Neural progenitor cell (in vitro differentiated cells): ENCODE measurements around the gene LARGE1. TPM values are rescaled to one million over a fixed set of nuclear protein-coding genes. Genes with fewer than 3 reads are reported as not detected.

Experiments
- DNase-seq: peaks from one replicate; pipeline ENCODE4 v3.0.0-alpha.2; 2016; ENCODE audit warnings: low spot score
- H2AFZ ChIP-seq: fragments of 200-600 bp; sonication (generic); replicated peaks from 2 replicates; pipeline ENCODE4 v1.6.1; 2016; ENCODE audit warnings: antibody characterized with exemption
- H3F3A ChIP-seq: fragments of 200-600 bp; sonication (generic); 2 replicates; pipeline ENCODE4 v1.6.1; 2016; ENCODE audit warnings: antibody characterized with exemption, low read depth
- H3K27ac ChIP-seq: fragments of 200-600 bp; sonication (generic); 2 replicates; pipeline ENCODE4 v1.5.1; 2016; ENCODE audit warnings: mild to moderate bottlenecking
- H3K27me3 ChIP-seq: fragments of 200-600 bp; sonication (generic); 2 replicates; pipeline ENCODE4 v1.6.1; 2016; ENCODE audit warnings: mild to moderate bottlenecking, moderate library complexity
- H3K36me3 ChIP-seq: fragments of 200-600 bp; sonication (generic); 2 replicates; pipeline ENCODE4 v1.5.1; 2016
- H3K4me1 ChIP-seq: fragments of 200-600 bp; sonication (generic); 2 replicates; pipeline ENCODE4 v1.6.1; 2016; ENCODE audit warnings: mixed run types
- H3K4me2 ChIP-seq: fragments of 200-600 bp; sonication (generic); 2 replicates; pipeline ENCODE4 v1.6.1; 2016
- H3K4me3 ChIP-seq: fragments of 200-600 bp; sonication (generic); 2 replicates; pipeline ENCODE4 v1.5.1; 2016
- H3K79me2 ChIP-seq: fragments of 200-600 bp; sonication (generic); 2 replicates; pipeline ENCODE4 v1.6.1; 2016; ENCODE audit warnings: low read depth
- H3K9ac ChIP-seq: fragments of 200-600 bp; sonication (generic); 2 replicates; pipeline ENCODE4 v1.6.1; 2016
- H3K9me3 ChIP-seq: fragments of 200-600 bp; sonication (generic); 2 replicates; pipeline ENCODE4 v1.5.1; 2016; ENCODE audit warnings: low read depth
- H4K20me1 ChIP-seq: fragments of 200-600 bp; sonication (generic); 2 replicates; pipeline ENCODE4 v1.6.1; 2016; ENCODE audit warnings: low read depth
- H3K27ac Mint-ChIP-seq: 3 replicates; pipeline ENCODE4 v1.8.0; 2021; ENCODE audit warnings: mixed read lengths
- H3K27me3 Mint-ChIP-seq: 2 replicates; pipeline ENCODE4 v1.8.0; 2022; ENCODE audit warnings: low read depth, mild to moderate bottlenecking, inconsistent platforms, moderate library complexity, mixed read lengths; ENCODE audit not compliant: insufficient read depth
- H3K36me3 Mint-ChIP-seq: 3 replicates; pipeline ENCODE4 v1.8.0; 2021; ENCODE audit warnings: mixed read lengths
- H3K4me1 Mint-ChIP-seq: 3 replicates; pipeline ENCODE4 v1.8.0; 2021; ENCODE audit warnings: mixed read lengths
- H3K4me3 Mint-ChIP-seq: 3 replicates; pipeline ENCODE4 v1.8.0; 2021; ENCODE audit warnings: mild to moderate bottlenecking, moderate library complexity, mixed read lengths
- H3K9me3 Mint-ChIP-seq: 3 replicates; pipeline ENCODE4 v1.8.0; 2020; ENCODE audit warnings: mixed read lengths
- CTCF ChIP-seq: fragments of 200-600 bp; sonication (generic); IDR thresholded peaks from 2 replicates; pipeline ENCODE4 v1.5.1; 2017; ENCODE audit warnings: antibody characterized with exemption, mild to moderate bottlenecking
- EZH2 ChIP-seq: fragments of 200-600 bp; sonication (generic); IDR thresholded peaks from 2 replicates; pipeline ENCODE4 v1.6.1; 2017; ENCODE audit warnings: antibody characterized with exemption, mild to moderate bottlenecking, moderate library complexity
- EZH2phosphoT487 ChIP-seq: fragments of 200-600 bp; sonication (generic); IDR thresholded peaks from 2 replicates; pipeline ENCODE4 v1.6.1; 2017; ENCODE audit warnings: antibody characterized with exemption
- total RNA-seq: library from RNA; depleted of rRNA; stranded (reverse); fragments of >200 nt; gene quantifications from 2 replicates; pipeline ENCODE4 v1.2.3, GENCODE V29; 2015; ENCODE audit warnings: low replicate concordance

Gene LARGE1
- total RNA-seq, 1 donor from 2014 or later, result 24.9 TPM

GRCh38 chr22:33837826-33838225 is 82.5 kb downstream of the LARGE1 start:
- H3K4me1 ChIP-seq, result peaks cover 14% of the 10 kb centered on the region
- H3K36me3 ChIP-seq, result no peaks in the 10 kb centered on the region

GRCh38 chr22:33835265-33835664 is 85.0 kb downstream of the LARGE1 start:
- H3K27me3 Mint-ChIP-seq, result peaks cover 2% of the 10 kb centered on the region

More at GRCh38 chr22:33837826-33838225, 82.5 kb downstream of the LARGE1 start:
- no peak overlapping the region for H2AFZ ChIP-seq
- H3K27me3 ChIP-seq, result no peaks in the 10 kb centered on the region
- peaks cover 9% of the 10 kb centered on the region for H4K20me1 ChIP-seq
- no peak overlapping the region for H3K4me2 ChIP-seq
- no peak for DNase-seq
- H3K27ac Mint-ChIP-seq, result no peak overlapping the region
- H3K27ac ChIP-seq, result no peak overlapping the region
- no peak overlapping the region for H3K9ac ChIP-seq
- no peaks in the 10 kb centered on the region for H3K36me3 Mint-ChIP-seq
- no peak overlapping the region for H3K4me3 ChIP-seq
- H3K4me3 Mint-ChIP-seq, result no peak overlapping the region
- peaks cover 3% of the 10 kb centered on the region for H3F3A ChIP-seq
- no peaks in the 10 kb centered on the region for H3K9me3 ChIP-seq
- TF ChIP-seq EZH2phosphoT487 (no peak), EZH2 (no peak), CTCF (no peak)
- no peaks in the 10 kb centered on the region for H3K9me3 Mint-ChIP-seq
- peaks cover 5% of the 10 kb centered on the region for H3K27me3 Mint-ChIP-seq
- peaks cover 99% of the 10 kb centered on the region for H3K79me2 ChIP-seq
- H3K4me1 Mint-ChIP-seq, result peaks cover 10% of the 10 kb centered on the region

GRCh38 chr22:33832558-33833151 is 87.6 kb downstream of the LARGE1 start:
- peaks cover 2% of the 10 kb centered on the region for H3K27me3 Mint-ChIP-seq
- Histone ChIP-seq H3K36me3 (no peaks in the 10 kb centered on the region), H3K27me3 (no peaks in the 10 kb centered on the region), H3K9ac (no peak overlapping the region), H3K9me3 (no peaks in the 10 kb centered on the region), H3F3A (peaks cover 11% of the 10 kb centered on the region), H3K79me2 (peaks cover 96% of the 10 kb centered on the region), H4K20me1 (peaks cover 18% of the 10 kb centered on the region), H3K4me3 (no peak overlapping the region), H2AFZ (no peak overlapping the region), H3K4me2 (no peak overlapping the region), H3K4me1 (peaks cover 48% of the 10 kb centered on the region), H3K27ac (no peak overlapping the region)
- TF ChIP-seq CTCF (no peak), EZH2phosphoT487 (no peak), EZH2 (no peak)
- peaks cover 32% of the 10 kb centered on the region for H3K4me1 Mint-ChIP-seq
- no peaks in the 10 kb centered on the region for H3K36me3 Mint-ChIP-seq
- H3K4me3 Mint-ChIP-seq, result no peak overlapping the region
- no peak overlapping the region for H3K27ac Mint-ChIP-seq
- H3K9me3 Mint-ChIP-seq, result no peaks in the 10 kb centered on the region
- no peak for DNase-seq

More at GRCh38 chr22:33835265-33835664, 85.0 kb downstream of the LARGE1 start:
- no peaks in the 10 kb centered on the region for H3K36me3 ChIP-seq
- no peak overlapping the region for H2AFZ ChIP-seq
- DNase-seq, result peak; percentile 42
- Mint-ChIP-seq H3K36me3 (no peaks in the 10 kb centered on the region), H3K9me3 (no peaks in the 10 kb centered on the region), H3K4me3 (no peak overlapping the region), H3K4me1 (peaks cover 22% of the 10 kb centered on the region), H3K27ac (peak overlapping the region; percentile 42)
- peaks cover 3% of the 10 kb centered on the region for H3F3A ChIP-seq
- peaks cover 99% of the 10 kb centered on the region for H3K79me2 ChIP-seq
- H3K4me2 ChIP-seq, result peak overlapping the region; percentile 48
- H3K4me3 ChIP-seq, result no peak overlapping the region
- H3K9me3 ChIP-seq, result no peaks in the 10 kb centered on the region
- H4K20me1 ChIP-seq, result peaks cover 11% of the 10 kb centered on the region
- H3K9ac ChIP-seq, result no peak overlapping the region
- no peaks in the 10 kb centered on the region for H3K27me3 ChIP-seq
- TF ChIP-seq EZH2phosphoT487, result no peak
- TF ChIP-seq CTCF, result no peak
- no peak for TF ChIP-seq EZH2
- H3K4me1 ChIP-seq, result peaks cover 31% of the 10 kb centered on the region
- no peak overlapping the region for H3K27ac ChIP-seq
